Measurements from ENCODE around the gene FOXK2.

FOXK2 gene

GRCh38 chr17:82598256-82599119 is 79.0 kb downstream of the FOXK2 start:
- no peak overlapping the region for H3K27ac ChIP-seq

GRCh38 chr17:82599674-82600661 is 80.4 kb downstream of the FOXK2 start:
- no peak for TF ChIP-seq CTCF (conservative IDR thresholded peaks at IDR 0.05)
- peak overlapping the region; percentile 10; the same call in 1 of the 2 replicates for H3K27ac ChIP-seq

More at GRCh38 chr17:82598256-82599119, 79.0 kb downstream of the FOXK2 start:
- TF ChIP-seq CTCF (conservative IDR thresholded peaks at IDR 0.05) = no peak

- TF ChIP-seq CTCF (conservative IDR thresholded peaks at IDR 0.05) = no peak
- no peak overlapping the region for H3K27ac ChIP-seq
Measured at GRCh38 chr17:82600731-82601446, 81.4 kb downstream of the FOXK2 start.

GRCh38 chr17:82601447-82602000 is 82.0 kb downstream of the FOXK2 start:
- TF ChIP-seq CTCF (conservative IDR thresholded peaks at IDR 0.05) = no peak
- H3K27ac ChIP-seq = no peak overlapping the region

GRCh38 chr17:82602487-82602886 is 83.0 kb downstream of the FOXK2 start:
- no peak for TF ChIP-seq CTCF (conservative IDR thresholded peaks at IDR 0.05)
- no peak overlapping the region for H3K27ac ChIP-seq

- no peak for TF ChIP-seq CTCF (conservative IDR thresholded peaks at IDR 0.05)
- H3K27ac ChIP-seq = 0 out of 2 replicates have a peak overlapping the region, but pooled peaks have one; percentile 7
Measured at GRCh38 chr17:82602986-82603710, 83.6 kb downstream of the FOXK2 start.
